Fibroblast of lung (primary cell): ENCODE data around the gene ACKR2. TPM values are rescaled to one million over a fixed set of nuclear protein-coding genes. Genes with fewer than 3 reads are reported as not detected.
A peak's percentile ranks its signal among the peaks of the same experiment; 100 is the strongest.

Source experiments
- DNase-seq, 2 donors: peaks; one replicate each; pipeline versions ENCODE4 v3.0.0 to v3.0.0-alpha.2; 2010; ENCODE audit warnings: low read depth in 2 of 2
- H2AFZ ChIP-seq: 2 replicates; pipeline ENCODE4 v1.5.1; 2012; ENCODE audit warnings: low read length, control low read depth, inconsistent platforms
- H3K27ac ChIP-seq: 2 replicates; pipeline ENCODE4 v1.5.1; 2011; ENCODE audit warnings: low read length, control low read depth; ENCODE audit not compliant: insufficient read depth
- H3K27me3 ChIP-seq: 2 replicates; pipeline ENCODE4 v1.5.1; 2011; ENCODE audit warnings: mild to moderate bottlenecking, low read length; ENCODE audit not compliant: control insufficient read depth, insufficient read depth
- H3K36me3 ChIP-seq: 2 replicates; pipeline ENCODE4 v1.5.1; 2011; ENCODE audit warnings: low read length; ENCODE audit not compliant: control insufficient read depth, insufficient read depth
- H3K4me1 ChIP-seq: 2 replicates; pipeline ENCODE4 v1.5.1; 2011; ENCODE audit warnings: low read length; ENCODE audit not compliant: control insufficient read depth, insufficient read depth; ENCODE audit errors: extremely low read depth
- H3K4me2 ChIP-seq: 2 replicates; pipeline ENCODE4 v1.5.1; 2011; ENCODE audit warnings: low read length, control low read depth; ENCODE audit not compliant: insufficient read depth; ENCODE audit errors: extremely low read depth
- H3K4me3 ChIP-seq, 4 experiments: fragments of 200-600 bp in 1 of 4; sonication (generic) in 1 of 4; replicated peaks in 1 of 4; 2 replicates each; pipeline ENCODE4 v1.5.1; 2011 to 2016; ENCODE audit warnings: low read length in 4 of 4, low read depth in 3 of 4, mild to moderate bottlenecking in 3 of 4, control low read depth in 2 of 4, inconsistent platforms in 1 of 4, mixed read lengths in 1 of 4; ENCODE audit not compliant: insufficient read depth in 1 of 4; ENCODE audit errors: control extremely low read depth in 1 of 4
- H3K79me2 ChIP-seq: 2 replicates; pipeline ENCODE4 v1.5.1; 2012; ENCODE audit warnings: mild to moderate bottlenecking, low read length, inconsistent platforms; ENCODE audit not compliant: control insufficient read depth, insufficient read depth
- H3K9ac ChIP-seq: 2 replicates; pipeline ENCODE4 v1.5.1; 2011; ENCODE audit warnings: mild to moderate bottlenecking, low read length, control low read depth; ENCODE audit not compliant: insufficient read depth
- H3K9me3 ChIP-seq: 2 replicates; pipeline ENCODE4 v1.5.1; 2012; ENCODE audit warnings: low read depth, low read length; ENCODE audit not compliant: control insufficient read depth, insufficient read depth
- H4K20me1 ChIP-seq: 2 replicates; pipeline ENCODE4 v1.5.1; 2011; ENCODE audit warnings: low read length; ENCODE audit not compliant: control insufficient read depth, insufficient read depth; ENCODE audit errors: extremely low read depth
- EZH2 ChIP-seq: IDR thresholded peaks from 2 replicates; pipeline ENCODE4 v1.5.1; 2012; ENCODE audit warnings: low read length, control low read depth, mild to moderate bottlenecking; ENCODE audit errors: missing control alignments
- polyA plus RNA-seq, 2 donors: library from polyadenylated mRNA; depleted of rRNA in 1 of 2; stranded (reverse) in 1 of 2; unstranded in 1 of 2; fragments of >200 nt; gene quantifications; 2 replicates each; pipeline ENCODE4 v1.2.1, GENCODE V29; 2011 to 2012; ENCODE audit warnings: missing spikeins in 1 of 2
- total RNA-seq: library from RNA; depleted of rRNA; stranded (reverse); fragments of >200 nt; gene quantifications from 2 replicates; pipeline ENCODE4 v1.2.1, GENCODE V29; 2014
- TF ChIP-seq, protein P1 (sequence below), 2 donors: IDR thresholded peaks in 1 of 2; conservative IDR thresholded peaks in 1 of 2; 1 replicate in 1 of 2; 2 replicates in 1 of 2; pipeline ENCODE4 v1.5.1; 2011 to 2012; ENCODE audit warnings: low read length in 2 of 2, control low read depth in 1 of 2, inconsistent platforms in 1 of 2, low read depth in 1 of 2, mild to moderate bottlenecking in 1 of 2

Gene ACKR2
- total and polyA plus RNA-seq, 2 donors (not counting 1 experiment from before 2014, with no cell fraction given): under 0.01 to 0.19 TPM

DNA sequence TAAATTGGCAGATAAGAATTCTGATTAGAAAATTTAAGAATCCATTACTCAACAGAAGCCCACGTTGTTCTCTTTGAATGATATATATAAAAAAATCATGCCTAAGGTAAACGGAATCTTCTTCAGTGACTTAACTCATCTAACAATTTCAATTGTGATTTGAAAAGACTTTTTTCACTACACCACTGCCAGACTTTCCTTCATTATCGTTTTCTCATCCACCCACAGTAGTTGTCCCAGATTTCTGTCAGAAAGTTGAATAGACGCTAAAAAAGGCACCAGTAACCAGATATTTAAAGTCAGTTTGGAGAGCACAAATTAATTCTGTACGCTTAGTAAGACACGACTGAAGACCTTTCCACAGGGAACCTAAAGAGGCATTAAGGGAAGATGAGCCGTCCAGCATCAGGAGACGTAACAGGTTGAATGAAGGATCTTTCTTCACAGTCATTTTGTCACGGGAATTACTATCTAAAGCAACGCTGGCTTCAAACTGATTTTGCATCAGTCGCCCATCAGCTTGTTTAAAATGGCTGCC lies 6.3 kb upstream of the ACKR2 start:
- H3K36me3 ChIP-seq: no peaks in the 10 kb centered on the region
- H3K9ac ChIP-seq: no peak overlapping the region
- H3K4me3 ChIP-seq: peak overlapping the region; percentile 60 to 96 (median 80)
- peaks cover 2% of the 10 kb centered on the region for H3K27me3 ChIP-seq
- H3K79me2 ChIP-seq: peaks cover 34% of the 10 kb centered on the region
- no peaks in the 10 kb centered on the region for H3K4me1 ChIP-seq
- no peak overlapping the region for H2AFZ ChIP-seq
- H3K27ac ChIP-seq: peak overlapping the region; percentile 93
- peak in 1 of 2 donors; percentile 22 for DNase-seq
- no peaks in the 10 kb centered on the region for H3K9me3 ChIP-seq
- TF ChIP-seq EZH2: no peak
- TF ChIP-seq, protein P1, sequence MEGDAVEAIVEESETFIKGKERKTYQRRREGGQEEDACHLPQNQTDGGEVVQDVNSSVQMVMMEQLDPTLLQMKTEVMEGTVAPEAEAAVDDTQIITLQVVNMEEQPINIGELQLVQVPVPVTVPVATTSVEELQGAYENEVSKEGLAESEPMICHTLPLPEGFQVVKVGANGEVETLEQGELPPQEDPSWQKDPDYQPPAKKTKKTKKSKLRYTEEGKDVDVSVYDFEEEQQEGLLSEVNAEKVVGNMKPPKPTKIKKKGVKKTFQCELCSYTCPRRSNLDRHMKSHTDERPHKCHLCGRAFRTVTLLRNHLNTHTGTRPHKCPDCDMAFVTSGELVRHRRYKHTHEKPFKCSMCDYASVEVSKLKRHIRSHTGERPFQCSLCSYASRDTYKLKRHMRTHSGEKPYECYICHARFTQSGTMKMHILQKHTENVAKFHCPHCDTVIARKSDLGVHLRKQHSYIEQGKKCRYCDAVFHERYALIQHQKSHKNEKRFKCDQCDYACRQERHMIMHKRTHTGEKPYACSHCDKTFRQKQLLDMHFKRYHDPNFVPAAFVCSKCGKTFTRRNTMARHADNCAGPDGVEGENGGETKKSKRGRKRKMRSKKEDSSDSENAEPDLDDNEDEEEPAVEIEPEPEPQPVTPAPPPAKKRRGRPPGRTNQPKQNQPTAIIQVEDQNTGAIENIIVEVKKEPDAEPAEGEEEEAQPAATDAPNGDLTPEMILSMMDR (conservative IDR thresholded peaks at IDR 0.05 in 1 of 2, IDR thresholded peaks at IDR 0.05 in 1 of 2; ENCODE audit: low read depth in 1 of 2, low read length in 2 of 2): no peak
- peak overlapping the region; percentile 92 for H3K4me2 ChIP-seq
- no peaks in the 10 kb centered on the region for H4K20me1 ChIP-seq

DNA sequence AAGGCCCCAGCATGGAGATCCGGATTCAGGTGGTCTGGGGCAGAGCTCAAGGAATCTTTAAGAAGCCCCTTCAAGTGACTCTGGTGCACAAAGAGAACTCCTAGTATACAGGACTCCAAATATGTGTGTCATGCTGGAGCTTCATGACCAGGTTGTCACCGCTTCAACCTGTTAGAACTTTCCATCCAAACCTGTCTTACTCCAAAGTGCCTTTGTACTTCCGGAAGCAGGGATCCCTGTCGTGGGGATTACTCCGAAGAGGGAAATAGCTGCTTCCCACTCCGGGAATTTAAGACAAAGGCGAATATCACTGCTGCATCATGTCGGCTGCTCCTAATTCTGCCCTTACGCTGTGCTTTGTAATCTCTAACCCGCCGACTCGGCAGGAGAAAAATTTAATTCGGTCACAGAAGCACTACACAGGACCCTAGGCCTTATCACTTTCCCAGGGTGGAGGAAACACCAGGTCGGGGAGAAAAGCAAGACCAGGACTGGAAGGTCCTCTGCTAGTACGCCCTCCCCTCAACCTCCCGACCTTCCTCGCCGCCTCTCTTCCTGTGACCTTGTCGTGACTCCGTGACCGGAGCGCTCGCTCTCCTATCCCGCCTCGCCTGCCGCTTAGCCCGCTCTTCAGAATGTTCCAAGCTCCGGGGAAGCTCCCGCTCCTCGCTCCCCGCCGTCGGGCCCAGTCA lies 5.7 kb upstream of the ACKR2 start:
- peak; percentile 29 to 32 for DNase-seq
- Histone ChIP-seq H3K9ac (peak overlapping the region; percentile 80), H3K4me1 (no peaks in the 10 kb centered on the region), H4K20me1 (no peaks in the 10 kb centered on the region), H3K79me2 (peaks cover 34% of the 10 kb centered on the region), H3K27ac (peak overlapping the region; percentile 93), H3K27me3 (peaks cover 2% of the 10 kb centered on the region), H3K4me3 (peak overlapping the region; percentile 60 to 96 (median 80)), H3K4me2 (peak overlapping the region; percentile 92), H3K36me3 (no peaks in the 10 kb centered on the region), H3K9me3 (no peaks in the 10 kb centered on the region), H2AFZ (peak overlapping the region; percentile 80)
- no peak for TF ChIP-seq EZH2
- TF ChIP-seq, protein P1 (conservative IDR thresholded peaks at IDR 0.05 in 1 of 2, IDR thresholded peaks at IDR 0.05 in 1 of 2; ENCODE audit: low read depth in 1 of 2, low read length in 2 of 2): no peak

DNA sequence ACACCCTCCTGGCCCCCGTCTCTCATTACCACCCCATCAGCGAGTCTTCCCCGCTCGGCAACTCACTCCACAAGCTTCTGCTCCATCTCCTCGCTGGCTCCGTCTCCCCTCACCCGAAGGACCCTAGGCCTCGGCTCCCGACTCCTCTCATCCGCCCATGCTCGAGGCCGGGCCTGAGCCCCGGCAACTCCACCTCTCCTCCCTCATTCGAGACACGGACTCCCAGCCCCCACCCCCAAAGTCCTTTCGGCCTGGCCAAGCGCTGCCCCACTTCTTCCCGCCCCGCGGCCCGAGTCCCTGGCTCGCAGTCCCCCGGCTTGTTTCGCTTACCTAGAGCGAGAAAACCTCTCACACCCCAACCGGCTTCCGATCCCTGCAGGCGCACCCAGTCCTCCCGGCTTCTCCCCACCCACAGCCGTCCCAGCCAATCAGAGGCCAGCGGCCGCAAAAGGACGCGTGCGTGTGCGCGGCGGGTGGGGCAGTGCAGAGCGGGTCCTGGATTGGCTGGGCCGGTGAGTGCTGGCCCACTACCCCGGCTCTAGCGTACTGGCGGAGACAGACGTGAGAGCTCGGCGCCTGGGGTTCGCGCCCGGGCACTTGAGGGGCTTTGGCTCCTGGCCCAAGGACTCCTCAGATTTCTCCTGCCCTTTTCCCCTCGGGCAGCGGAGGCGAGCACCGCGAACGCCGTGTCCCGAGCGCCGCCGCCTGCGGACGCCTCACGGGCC lies 5.0 kb upstream of the ACKR2 start, which contains the start of gene HIGD1A:
HIGD1A (minus strand) TSS at position 385 of the 725 bp plus-strand sequence. CDS start 10,237 bp downstream, outside the sequence.
- peak within 1 kb of the TSS; percentile 93 for H3K27ac ChIP-seq
- no peaks in the 10 kb centered on the region for H3K36me3 ChIP-seq
- peak within 1 kb of the TSS; percentile 92 for H3K4me2 ChIP-seq
- no peak for TF ChIP-seq EZH2
- TF ChIP-seq, protein P1 (conservative IDR thresholded peaks at IDR 0.05 in 1 of 2, IDR thresholded peaks at IDR 0.05 in 1 of 2; ENCODE audit: low read depth in 1 of 2, low read length in 2 of 2): no peak
- peaks cover 2% of the 10 kb centered on the region for H3K27me3 ChIP-seq
- no peaks in the 10 kb centered on the region for H3K4me1 ChIP-seq
- H3K4me3 ChIP-seq: peak within 1 kb of the TSS; percentile 60 to 96 (median 80)
- DNase-seq: peak; percentile 94 to 95
- H3K9me3 ChIP-seq: no peaks in the 10 kb centered on the region
- peaks cover 33% of the 10 kb centered on the region for H3K79me2 ChIP-seq
- peak within 1 kb of the TSS; percentile 80 for H3K9ac ChIP-seq
- H2AFZ ChIP-seq: peak within 1 kb of the TSS; percentile 95
- no peaks in the 10 kb centered on the region for H4K20me1 ChIP-seq
